Panc1 (cell line): ENCODE data around the gene CTXND2. TPM values are rescaled to one million over a fixed set of nuclear protein-coding genes. Genes with fewer than 3 reads are reported as not detected.
A peak's percentile ranks its signal among the peaks of the same experiment; 100 is the strongest.

ENCODE experiments used
- ATAC-seq: fragments of 200-7000 bp; cut with Tn5 transposase; 2 replicates; pipeline ENCODE4 v1.9.1; 2020; ENCODE audit warnings: mild to moderate bottlenecking, moderate library complexity
- BruUV-seq: library from RNA; stranded (reverse); fragments of 400-500 nt; replicated peaks from 2 replicates; lab custom pipeline; 2021; lab: Mats Ljungman, UMichigan
- CTCF ChIA-PET: fragments of 300-600 bp; sonication (Branson Sonifier 250); formaldehyde crosslinking; loops from one replicate; lab custom pipeline; 2022; ENCODE audit warnings: antibody characterized with exemption; lab: Charles Lee
- POLR2A ChIA-PET: fragments of 300-600 bp; sonication (Branson Sonifier 250); formaldehyde crosslinking; loops from one replicate; lab custom pipeline; 2022; ENCODE audit warnings: antibody characterized with exemption; lab: Charles Lee
- DNase-seq: peaks from one replicate; pipeline ENCODE4 v3.0.0-alpha.2; 2010; ENCODE audit warnings: low read depth, low spot score
- H3K27ac ChIP-seq: 2 replicates; pipeline ENCODE4 v1.5.1; 2011; ENCODE audit warnings: mild to moderate bottlenecking, low read length, inconsistent platforms
- H3K27me3 ChIP-seq: fragments of 200-500 bp; sonication (Bioruptor generic); 2 replicates; pipeline ENCODE4 v1.6.0; 2014; ENCODE audit warnings: low read length, inconsistent platforms; ENCODE audit not compliant: control insufficient read depth, insufficient read depth
- H3K36me3 ChIP-seq: fragments of 200-500 bp; sonication (Bioruptor generic); 2 replicates; pipeline ENCODE4 v1.5.1; 2014; ENCODE audit warnings: inconsistent platforms, mild to moderate bottlenecking, low read length, moderate library complexity; ENCODE audit not compliant: control insufficient read depth, insufficient read depth
- H3K4me1 ChIP-seq: 2 replicates; pipeline ENCODE4 v1.5.1; 2011; ENCODE audit warnings: inconsistent platforms, mild to moderate bottlenecking, low read length, moderate library complexity; ENCODE audit not compliant: control insufficient read depth, insufficient read depth
- H3K4me3 ChIP-seq, 2 experiments: 2 replicates each; pipeline ENCODE4 v1.5.1; 2011 to 2012; ENCODE audit warnings: low read depth in 2 of 2, low read length in 2 of 2, mild to moderate bottlenecking in 2 of 2, inconsistent platforms in 1 of 2, moderate library complexity in 1 of 2
- H3K9me3 ChIP-seq: fragments of 200-500 bp; sonication (Bioruptor generic); 2 replicates; pipeline ENCODE4 v1.5.1; 2014; ENCODE audit warnings: low read depth, mild to moderate bottlenecking, inconsistent platforms, low read length, moderate library complexity; ENCODE audit not compliant: control insufficient read depth, insufficient read depth
- POLR2AphosphoS5 ChIP-seq: IDR thresholded peaks from 2 replicates; pipeline ENCODE4 v1.6.1; 2012; ENCODE audit warnings: mild to moderate bottlenecking, low read depth, low read length, moderate library complexity
- SIN3A ChIP-seq: IDR thresholded peaks from 2 replicates; pipeline ENCODE4 v1.6.1; 2012; ENCODE audit warnings: low read depth, mild to moderate bottlenecking, low read length, moderate library complexity, borderline replicate concordance; ENCODE audit not compliant: insufficient read depth
- TCF7L2 ChIP-seq: IDR thresholded peaks from 2 replicates; pipeline ENCODE4 v1.6.1; 2011; ENCODE audit warnings: mild to moderate bottlenecking, low read depth, low read length, inconsistent platforms
- in situ Hi-C: cut with HindIII; loops from 2 replicates; pipeline ENCODE4 v1.10.0; 2016; ENCODE audit warnings: low sequenced_read_pairs, low pct_unique_long_range_greater_than_20kb
- intact Hi-C: fragments of 100-400 bp; cut with micrococcal nuclease; formaldehyde crosslinking; loops from one replicate; pipeline ENCODE4 v1.10.0; 2022; ENCODE audit not compliant: unreplicated experiment
- total RNA-seq: library from RNA; stranded (reverse); gene quantifications from one replicate; pipeline ENCODE4 v1.2.1, GENCODE V29; 2021; ENCODE audit not compliant: unreplicated experiment
- TF ChIP-seq, protein P1 (sequence below), 2 experiments: IDR thresholded peaks; 2 replicates each; pipeline ENCODE4 v1.6.1; 2011 to 2012; ENCODE audit warnings: low read depth in 2 of 2, control low read depth in 1 of 2, low read length in 1 of 2, mild to moderate bottlenecking in 1 of 2, moderate library complexity in 1 of 2; ENCODE audit not compliant: insufficient read depth in 1 of 2
- TF ChIP-seq, protein P2 (sequence below): fragments of 450-650 bp; IDR thresholded peaks from 2 replicates; pipeline ENCODE4 v1.5.1; 2017; ENCODE audit warnings: mild to moderate bottlenecking

Gene CTXND2
- total RNA-seq, 1 experiment from 2014 or later, result not detected

DNA sequence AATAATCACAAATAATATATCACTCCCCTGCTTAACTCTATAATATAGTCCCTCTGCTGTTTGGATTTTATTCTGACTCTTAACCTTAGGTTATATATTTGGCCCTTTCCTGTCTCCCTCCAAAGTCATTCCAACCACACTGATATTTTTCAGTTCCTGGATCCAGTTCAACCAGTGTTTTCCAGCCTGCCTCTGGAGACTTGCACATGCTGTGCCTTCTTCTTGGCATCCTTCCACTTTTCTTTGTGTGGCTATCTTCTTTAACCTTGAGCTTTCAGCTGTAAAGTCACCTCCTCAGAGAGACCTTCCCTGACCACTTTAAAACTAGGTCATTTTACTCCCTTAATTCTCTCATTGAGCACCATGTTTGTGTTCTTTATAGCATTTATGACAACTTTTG, 68.3 kb downstream of the CTXND2 start:
- no peak for TF ChIP-seq SIN3A
- TF ChIP-seq, protein P1, sequence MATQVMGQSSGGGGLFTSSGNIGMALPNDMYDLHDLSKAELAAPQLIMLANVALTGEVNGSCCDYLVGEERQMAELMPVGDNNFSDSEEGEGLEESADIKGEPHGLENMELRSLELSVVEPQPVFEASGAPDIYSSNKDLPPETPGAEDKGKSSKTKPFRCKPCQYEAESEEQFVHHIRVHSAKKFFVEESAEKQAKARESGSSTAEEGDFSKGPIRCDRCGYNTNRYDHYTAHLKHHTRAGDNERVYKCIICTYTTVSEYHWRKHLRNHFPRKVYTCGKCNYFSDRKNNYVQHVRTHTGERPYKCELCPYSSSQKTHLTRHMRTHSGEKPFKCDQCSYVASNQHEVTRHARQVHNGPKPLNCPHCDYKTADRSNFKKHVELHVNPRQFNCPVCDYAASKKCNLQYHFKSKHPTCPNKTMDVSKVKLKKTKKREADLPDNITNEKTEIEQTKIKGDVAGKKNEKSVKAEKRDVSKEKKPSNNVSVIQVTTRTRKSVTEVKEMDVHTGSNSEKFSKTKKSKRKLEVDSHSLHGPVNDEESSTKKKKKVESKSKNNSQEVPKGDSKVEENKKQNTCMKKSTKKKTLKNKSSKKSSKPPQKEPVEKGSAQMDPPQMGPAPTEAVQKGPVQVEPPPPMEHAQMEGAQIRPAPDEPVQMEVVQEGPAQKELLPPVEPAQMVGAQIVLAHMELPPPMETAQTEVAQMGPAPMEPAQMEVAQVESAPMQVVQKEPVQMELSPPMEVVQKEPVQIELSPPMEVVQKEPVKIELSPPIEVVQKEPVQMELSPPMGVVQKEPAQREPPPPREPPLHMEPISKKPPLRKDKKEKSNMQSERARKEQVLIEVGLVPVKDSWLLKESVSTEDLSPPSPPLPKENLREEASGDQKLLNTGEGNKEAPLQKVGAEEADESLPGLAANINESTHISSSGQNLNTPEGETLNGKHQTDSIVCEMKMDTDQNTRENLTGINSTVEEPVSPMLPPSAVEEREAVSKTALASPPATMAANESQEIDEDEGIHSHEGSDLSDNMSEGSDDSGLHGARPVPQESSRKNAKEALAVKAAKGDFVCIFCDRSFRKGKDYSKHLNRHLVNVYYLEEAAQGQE (IDR thresholded peaks at IDR 0.05; ENCODE audit: insufficient read depth in 1 of 2, low read depth in 2 of 2, low read length in 1 of 2), result no peak
- ChIA-PET CTCF (no interaction called here), POLR2A (no interaction called here)
- Histone ChIP-seq H3K27ac (no peak overlapping the region), H3K27me3 (no peaks in the 10 kb centered on the region), H3K9me3 (no peaks in the 10 kb centered on the region), H3K36me3 (peaks cover 22% of the 10 kb centered on the region), H3K4me1 (no peaks in the 10 kb centered on the region), H3K4me3 (no peak overlapping the region)
- no peak for DNase-seq
- intact Hi-C loops, result no loop called here
- TSS peak; percentile 19 for BruUV-seq
- in situ Hi-C loops, result no loop called here
- ATAC-seq, result no peak

DNA sequence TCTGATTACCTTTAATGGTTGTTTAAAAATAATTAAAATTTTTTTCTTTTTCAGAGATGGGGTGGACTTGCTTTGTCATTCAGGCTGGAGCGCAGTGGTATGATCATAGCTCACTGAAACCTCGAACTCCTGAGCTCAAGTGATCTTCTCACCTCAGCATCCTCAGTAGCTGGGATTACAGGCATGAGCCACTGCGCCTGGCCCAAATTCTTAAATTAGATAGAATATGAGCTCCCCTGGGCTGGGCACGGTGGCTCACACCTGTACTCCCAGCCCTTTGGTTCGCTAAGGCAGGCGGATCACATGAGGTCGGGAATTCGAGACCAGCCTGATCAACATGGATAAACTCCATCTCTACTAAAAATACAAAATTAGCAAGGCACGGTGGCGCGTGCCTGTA, 70.7 kb downstream of the CTXND2 start:
- no peak for TF ChIP-seq POLR2AphosphoS5
- Histone ChIP-seq H3K27ac (no peak overlapping the region), H3K27me3 (no peaks in the 10 kb centered on the region), H3K4me1 (no peaks in the 10 kb centered on the region), H3K4me3 (no peak overlapping the region), H3K9me3 (no peaks in the 10 kb centered on the region), H3K36me3 (peaks cover 11% of the 10 kb centered on the region)
- BruUV-seq, result no TSS peak
- DNase-seq (no peak), ATAC-seq (no peak)
- in situ Hi-C loops, result no loop called here
- POLR2A ChIA-PET, result interaction anchor here (0.6 kb wide), 1 partner anchor 48 kb away, joined by 11 read pairs; no protein-coding TSS in a partner anchor
- CTCF ChIA-PET, result interaction anchor here (1.0 kb wide), 1 partner anchor 39 kb away, joined by 4 read pairs; no protein-coding TSS in a partner anchor
- intact Hi-C loops, result no loop called here

DNA sequence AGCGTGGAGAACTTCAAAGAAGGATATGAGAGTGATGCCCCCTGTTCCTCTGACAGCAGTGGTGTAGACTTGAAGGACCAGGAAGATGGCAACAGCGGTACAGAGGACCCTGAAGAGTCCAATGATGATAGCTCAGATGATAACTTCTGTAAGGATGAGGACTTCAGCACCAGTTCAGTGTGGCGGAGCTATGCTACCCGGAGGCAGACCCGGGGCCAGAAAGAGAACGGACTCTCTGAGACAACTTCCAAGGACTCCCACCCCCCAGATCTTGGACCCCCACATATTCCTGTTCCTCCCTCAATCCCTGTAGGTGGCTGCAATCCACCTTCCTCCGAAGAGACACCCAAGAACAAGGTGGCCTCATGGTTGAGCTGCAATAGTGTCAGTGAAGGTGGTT, 73.7 kb downstream of the CTXND2 start:
- no peaks in the 10 kb centered on the region for H3K4me1 ChIP-seq
- ChIA-PET CTCF (no interaction called here), POLR2A (no interaction called here)
- no peak overlapping the region for H3K27ac ChIP-seq
- peaks cover 22% of the 10 kb centered on the region for H3K36me3 ChIP-seq
- no peak overlapping the region for H3K4me3 ChIP-seq
- DNase-seq (no peak), ATAC-seq (no peak)
- intact Hi-C loops (no loop called here), in situ Hi-C loops (no loop called here)
- no peaks in the 10 kb centered on the region for H3K9me3 ChIP-seq
- TF ChIP-seq POLR2AphosphoS5, result no peak
- TF ChIP-seq SIN3A, result no peak
- no peak for TF ChIP-seq TCF7L2
- TF ChIP-seq, protein P2, sequence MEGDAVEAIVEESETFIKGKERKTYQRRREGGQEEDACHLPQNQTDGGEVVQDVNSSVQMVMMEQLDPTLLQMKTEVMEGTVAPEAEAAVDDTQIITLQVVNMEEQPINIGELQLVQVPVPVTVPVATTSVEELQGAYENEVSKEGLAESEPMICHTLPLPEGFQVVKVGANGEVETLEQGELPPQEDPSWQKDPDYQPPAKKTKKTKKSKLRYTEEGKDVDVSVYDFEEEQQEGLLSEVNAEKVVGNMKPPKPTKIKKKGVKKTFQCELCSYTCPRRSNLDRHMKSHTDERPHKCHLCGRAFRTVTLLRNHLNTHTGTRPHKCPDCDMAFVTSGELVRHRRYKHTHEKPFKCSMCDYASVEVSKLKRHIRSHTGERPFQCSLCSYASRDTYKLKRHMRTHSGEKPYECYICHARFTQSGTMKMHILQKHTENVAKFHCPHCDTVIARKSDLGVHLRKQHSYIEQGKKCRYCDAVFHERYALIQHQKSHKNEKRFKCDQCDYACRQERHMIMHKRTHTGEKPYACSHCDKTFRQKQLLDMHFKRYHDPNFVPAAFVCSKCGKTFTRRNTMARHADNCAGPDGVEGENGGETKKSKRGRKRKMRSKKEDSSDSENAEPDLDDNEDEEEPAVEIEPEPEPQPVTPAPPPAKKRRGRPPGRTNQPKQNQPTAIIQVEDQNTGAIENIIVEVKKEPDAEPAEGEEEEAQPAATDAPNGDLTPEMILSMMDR, result no peak
- TF ChIP-seq, protein P1 (IDR thresholded peaks at IDR 0.05; ENCODE audit: insufficient read depth in 1 of 2, low read depth in 2 of 2, low read length in 1 of 2), result no peak
- H3K27me3 ChIP-seq, result no peaks in the 10 kb centered on the region
- TSS peak; percentile 47 for BruUV-seq
